IPS-NIHi7 (cell line): Measurements from ENCODE around the gene SHE.

Source experiments
- DNase-seq: peaks from one replicate; pipeline ENCODE4 v3.0.0; 2012; ENCODE audit warnings: mixed read lengths; ENCODE audit errors: extremely low spot score

The SHE gene

GRCh38 chr1:154478639-154479038, 23.6 kb downstream of the SHE start:
- DNase-seq = no peak

- DNase-seq = no peak
Measured at GRCh38 chr1:154478013-154478412, 24.2 kb downstream of the SHE start.

GRCh38 chr1:154476791-154477190, 25.4 kb downstream of the SHE start:
- DNase-seq = no peak

- DNase-seq = no peak
Measured at GRCh38 chr1:154474802-154475201, 27.4 kb downstream of the SHE start.

DNA sequence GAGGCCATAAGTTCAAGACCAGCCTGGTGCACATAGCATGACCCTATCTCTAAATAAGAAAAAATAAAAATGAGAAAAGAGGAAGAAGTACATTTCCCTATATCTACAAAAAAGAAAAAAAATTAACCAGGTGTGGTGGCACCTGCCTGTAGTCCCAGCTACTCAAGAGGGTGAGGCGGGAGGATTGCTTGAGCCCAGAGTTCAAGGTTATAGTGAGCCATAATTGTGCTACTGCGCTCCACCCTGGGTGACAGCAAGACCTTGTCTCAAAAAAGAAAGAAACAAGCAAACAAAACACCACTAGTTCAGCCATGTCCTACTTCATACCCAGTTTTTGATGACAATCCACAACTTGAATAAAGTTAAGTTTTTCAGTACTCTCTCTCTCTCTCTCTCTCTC, 30.9 kb downstream of the SHE start:
- no peak for DNase-seq

- DNase-seq = no peak
Measured at GRCh38 chr1:154469844-154470560, 32.2 kb downstream of the SHE start.

GRCh38 chr1:154468535-154469250, 33.5 kb downstream of the SHE start:
- no peak for DNase-seq

GRCh38 chr1:154467434-154468102, 34.6 kb downstream of the SHE start:
- no peak for DNase-seq

DNA sequence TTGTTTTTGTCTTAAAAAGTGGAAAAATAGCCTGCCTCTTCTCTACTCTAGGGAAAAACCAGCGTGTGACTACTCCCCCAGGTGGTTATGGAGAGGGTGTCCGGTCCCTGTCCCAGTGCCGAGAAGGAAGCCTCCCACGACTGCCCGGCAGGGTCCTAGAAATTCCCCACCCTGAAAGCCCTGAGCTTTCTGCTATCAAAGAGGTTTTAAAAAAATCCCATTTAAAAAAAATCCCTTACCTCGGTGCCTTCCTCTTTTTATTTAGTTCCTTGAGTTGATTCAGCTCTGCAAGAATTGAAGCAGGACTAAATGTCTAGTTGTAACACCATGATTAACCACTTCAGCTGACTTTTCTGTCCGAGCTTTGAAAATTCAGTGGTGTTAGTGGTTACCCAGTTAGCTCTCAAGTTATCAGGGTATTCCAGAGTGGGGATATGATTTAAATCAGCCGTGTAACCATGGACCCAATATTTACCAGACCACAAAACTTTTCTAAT, 35.2 kb downstream of the SHE start:
- peak; percentile 55 for DNase-seq

GRCh38 chr1:154466206-154466605, 36.0 kb downstream of the SHE start:
- no peak for DNase-seq

GRCh38 chr1:154465621-154466195, 36.5 kb downstream of the SHE start:
- no peak for DNase-seq

GRCh38 chr1:154463512-154463990, 38.7 kb downstream of the SHE start:
- DNase-seq = no peak

- DNase-seq = no peak
Measured at GRCh38 chr1:154460695-154461260, 41.4 kb downstream of the SHE start.

GRCh38 chr1:154459080-154459479, 43.1 kb downstream of the SHE start:
- no peak for DNase-seq

GRCh38 chr1:154456631-154457030, 45.6 kb downstream of the SHE start:
- no peak for DNase-seq

DNA sequence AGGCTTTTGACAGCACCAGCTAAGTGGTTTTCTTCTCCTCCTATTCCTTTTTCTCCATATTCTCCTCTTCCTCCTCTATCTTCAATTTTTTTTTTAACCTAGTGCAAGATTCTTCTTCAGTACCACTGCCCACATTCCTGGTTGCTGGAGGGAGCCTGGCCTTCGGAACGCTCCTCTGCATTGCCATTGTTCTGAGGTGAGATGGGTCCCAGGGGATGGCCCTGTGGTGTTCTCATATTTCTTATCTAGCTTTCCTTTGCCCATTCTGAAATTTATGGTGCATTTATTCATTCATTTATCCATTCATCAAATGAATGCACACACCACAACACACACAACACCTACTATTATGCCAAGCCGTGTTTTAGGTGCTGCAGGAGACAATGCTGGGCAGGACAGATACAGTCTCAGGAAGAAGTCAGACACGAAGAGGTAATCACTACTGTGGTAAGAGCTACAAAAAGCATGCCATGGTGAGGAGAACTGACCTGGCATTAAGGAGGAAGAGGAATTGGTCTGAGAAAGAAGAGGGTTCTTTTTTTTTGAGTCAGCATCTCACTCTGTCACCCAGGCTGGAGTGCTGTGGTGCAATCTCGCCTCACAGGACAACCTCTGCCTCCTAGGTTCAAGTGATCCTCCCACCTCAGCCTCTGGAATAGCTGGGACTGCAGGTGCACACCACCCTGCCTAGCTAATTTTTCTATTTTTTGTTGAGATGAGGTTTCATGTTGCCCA, 47.7 kb downstream of the SHE start:
- DNase-seq = no peak

DNA sequence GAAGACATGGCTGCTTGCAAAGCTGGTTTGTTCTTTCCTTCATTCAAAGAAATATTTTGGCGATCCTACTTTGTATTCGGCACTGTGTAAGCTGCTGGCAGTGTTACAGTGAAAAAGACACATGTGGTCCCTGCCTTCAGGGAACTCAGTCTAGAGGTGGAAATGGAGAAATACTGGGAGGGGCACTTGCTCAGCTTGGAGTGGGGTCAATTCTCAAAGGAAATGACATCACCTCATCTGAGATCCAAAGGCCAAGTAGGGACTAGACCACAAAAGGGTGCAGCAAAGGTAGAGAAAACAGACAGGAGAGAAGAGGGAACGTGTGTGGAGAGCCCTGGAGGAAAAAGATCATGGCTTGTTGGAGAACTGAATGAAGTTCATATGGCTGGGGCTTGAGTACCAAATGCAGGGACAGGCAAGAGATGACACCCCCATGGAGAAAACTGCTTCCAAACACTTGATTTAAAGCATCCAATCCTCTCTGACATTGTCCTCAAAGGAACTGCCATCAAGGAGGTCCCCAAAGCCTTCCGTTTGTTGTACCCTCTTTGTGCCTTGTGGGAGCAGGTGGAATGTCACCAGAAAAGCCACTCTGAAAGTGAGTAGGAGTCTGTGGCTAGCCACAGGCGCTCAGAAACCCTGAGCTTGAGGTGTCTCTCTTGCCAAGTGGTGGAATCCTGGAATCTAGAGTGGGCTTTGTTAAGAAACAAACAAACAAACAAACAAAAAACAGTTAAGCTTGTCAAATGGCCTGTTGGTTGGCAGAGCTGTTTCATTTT, 48.4 kb downstream of the SHE start:
- no peak for DNase-seq

DNA sequence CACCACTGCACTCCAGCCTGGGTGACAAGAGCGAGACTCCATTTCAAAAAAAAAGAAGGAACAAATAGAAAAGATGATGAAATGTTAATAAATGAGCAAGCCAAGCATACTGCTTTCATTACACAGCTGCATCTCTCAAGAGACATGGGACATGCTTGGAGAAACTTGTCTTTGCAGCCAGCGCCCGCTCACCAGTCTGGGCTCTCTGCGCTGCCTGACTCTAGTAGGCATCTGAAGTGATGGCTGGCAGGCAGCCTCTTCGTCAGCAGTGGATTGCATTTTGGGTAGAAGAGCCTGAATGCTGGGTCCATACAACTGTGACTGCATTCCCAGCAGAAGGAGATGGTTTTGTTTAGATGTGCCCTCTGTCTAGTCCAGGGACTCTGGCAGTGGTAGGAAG, 49.1 kb downstream of the SHE start:
- no peak for DNase-seq

- no peak for DNase-seq
Measured at GRCh38 chr1:154448331-154448811, 53.8 kb downstream of the SHE start.

DNA sequence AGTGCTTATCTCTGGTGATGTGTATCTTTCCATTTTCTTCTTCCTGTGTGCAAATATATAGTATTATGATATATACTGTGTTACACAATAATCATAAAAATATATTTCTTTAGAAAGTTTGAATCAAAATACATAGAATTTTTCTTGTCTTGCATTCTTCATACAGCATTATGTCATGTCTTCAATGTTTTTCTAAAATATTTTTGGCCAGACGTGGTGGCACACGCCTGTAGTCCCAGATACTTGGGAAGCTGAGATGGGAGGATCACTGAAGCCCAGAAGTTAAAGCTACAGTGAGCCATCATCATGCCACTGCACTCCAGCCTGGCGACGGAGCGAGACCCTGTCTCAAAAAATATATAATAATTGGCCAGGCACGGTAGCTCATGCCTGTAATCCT, 55.4 kb downstream of the SHE start:
- no peak for DNase-seq
